MM.1S (cell line): ENCODE results near the gene ST8SIA2.

Experiments
- CTCF ChIP-seq: fragments of 300-600 bp; sonication (generic); IDR thresholded peaks from 2 replicates; pipeline ENCODE4 v1.5.1; 2016; ENCODE audit warnings: antibody characterized with exemption, low read length, mixed read lengths
- EZH2 ChIP-seq: fragments of 300-600 bp; sonication (generic); optimal IDR thresholded peaks from 2 replicates; pipeline ENCODE3; 2017; ENCODE audit warnings: low read depth, mild to moderate bottlenecking, antibody characterized with exemption, low read length, mixed read lengths
- EZH2phosphoT487 ChIP-seq: fragments of 300-600 bp; sonication (generic); IDR thresholded peaks from 2 replicates; pipeline ENCODE4 v1.6.1; 2018; ENCODE audit warnings: antibody characterized with exemption, low read length

DNA sequence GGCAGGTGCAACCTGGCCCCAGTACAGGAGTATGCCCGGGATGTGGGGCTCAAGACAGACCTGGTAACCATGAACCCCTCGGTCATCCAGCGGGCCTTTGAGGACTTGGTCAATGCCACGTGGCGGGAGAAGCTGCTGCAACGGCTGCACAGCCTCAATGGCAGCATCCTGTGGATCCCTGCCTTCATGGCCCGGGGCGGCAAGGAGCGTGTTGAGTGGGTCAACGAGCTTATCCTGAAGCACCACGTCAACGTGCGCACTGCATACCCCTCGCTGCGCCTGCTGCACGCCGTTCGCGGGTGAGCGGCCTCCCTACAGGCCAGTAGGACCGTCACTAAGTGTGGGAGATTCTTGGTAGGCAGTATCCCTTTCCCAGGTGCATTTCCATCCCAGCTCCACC, 51.0 kb downstream of the ST8SIA2 start:
- TF ChIP-seq CTCF (no peak), EZH2 (no peak), EZH2phosphoT487 (no peak)
